ENCODE measurements around the gene MACROD1.

DNA sequence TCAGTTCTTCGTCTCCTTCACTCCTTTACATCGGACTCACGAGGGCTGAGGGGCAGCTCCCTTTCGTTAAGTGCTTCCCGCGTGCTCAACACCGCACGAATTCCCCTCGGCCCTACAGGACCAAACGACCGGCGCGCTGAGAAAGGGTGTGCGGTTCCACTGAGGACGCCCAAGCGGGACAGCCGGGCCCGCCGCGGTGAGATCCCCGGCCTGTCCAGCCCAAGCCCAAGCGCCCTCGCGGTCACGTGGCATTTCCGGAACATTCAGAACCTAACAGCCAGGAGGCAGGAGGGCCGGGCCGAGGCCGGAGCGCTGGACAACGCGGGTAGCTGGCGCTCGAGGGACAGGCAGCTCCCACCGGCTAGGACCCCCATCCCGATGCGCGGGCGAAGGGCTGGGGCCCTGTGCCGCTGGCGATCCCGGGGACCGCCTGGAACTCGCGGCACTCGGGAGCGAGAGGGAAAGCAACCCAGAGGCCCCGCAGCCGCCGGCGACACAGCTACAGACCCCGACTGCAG lies 19.3 kb upstream of the MACROD1 start:
- TF ChIP-seq, protein P1, sequence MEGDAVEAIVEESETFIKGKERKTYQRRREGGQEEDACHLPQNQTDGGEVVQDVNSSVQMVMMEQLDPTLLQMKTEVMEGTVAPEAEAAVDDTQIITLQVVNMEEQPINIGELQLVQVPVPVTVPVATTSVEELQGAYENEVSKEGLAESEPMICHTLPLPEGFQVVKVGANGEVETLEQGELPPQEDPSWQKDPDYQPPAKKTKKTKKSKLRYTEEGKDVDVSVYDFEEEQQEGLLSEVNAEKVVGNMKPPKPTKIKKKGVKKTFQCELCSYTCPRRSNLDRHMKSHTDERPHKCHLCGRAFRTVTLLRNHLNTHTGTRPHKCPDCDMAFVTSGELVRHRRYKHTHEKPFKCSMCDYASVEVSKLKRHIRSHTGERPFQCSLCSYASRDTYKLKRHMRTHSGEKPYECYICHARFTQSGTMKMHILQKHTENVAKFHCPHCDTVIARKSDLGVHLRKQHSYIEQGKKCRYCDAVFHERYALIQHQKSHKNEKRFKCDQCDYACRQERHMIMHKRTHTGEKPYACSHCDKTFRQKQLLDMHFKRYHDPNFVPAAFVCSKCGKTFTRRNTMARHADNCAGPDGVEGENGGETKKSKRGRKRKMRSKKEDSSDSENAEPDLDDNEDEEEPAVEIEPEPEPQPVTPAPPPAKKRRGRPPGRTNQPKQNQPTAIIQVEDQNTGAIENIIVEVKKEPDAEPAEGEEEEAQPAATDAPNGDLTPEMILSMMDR (IDR thresholded peaks at IDR 0.05): peak in 6 of 7 experiments; percentile 13 to 67 (median 62)
- TF ChIP-seq POLR2A (IDR thresholded peaks at IDR 0.05): peak; percentile 97 to 98 (median 98)
